ENCODE data around the gene AATF. TPM values are rescaled to one million over a fixed set of nuclear protein-coding genes. Genes with fewer than 3 reads are reported as not detected.

The AATF gene
- total RNA-seq, 4 donors from 2014 or later, result 30.3 to 50.5 (median 40.9) TPM

- peaks cover 27 to 30% (median 29%) of the 10 kb centered on the region in 3 donors for H3K27me3 ChIP-seq
- no peak for TF ChIP-seq POLR2A (IDR thresholded peaks at IDR 0.05)
- TF ChIP-seq CTCF (IDR thresholded peaks at IDR 0.05 in 4 of 5, conservative IDR thresholded peaks at IDR 0.05 in 1 of 5), result no peak
- DNase-seq (no peak), ATAC-seq (no peak)
- intact Hi-C loops (cut with DNase I; ENCODE audit: low total_unique reads) (no loop called here), in situ Hi-C loops (cut with MboI; ENCODE audit: low sequenced_read_pairs in 4 of 4) (loop anchor here in 1 of 4 donors (25.0 kb wide), 1 partner anchor 338 kb away; the partner anchor contains the start of gene MRM1)
- H3K36me3 ChIP-seq, result peaks cover 0 to 37% of the 10 kb centered on the region in 2 donors
- no peak overlapping the region for H3K27ac ChIP-seq
- H3K9me3 ChIP-seq, result no peaks in the 10 kb centered on the region
- peaks cover 15 to 19% of the 10 kb centered on the region in 2 donors for H3K4me1 ChIP-seq
- peak overlapping the region; percentile 68 to 96 (median 86) for H3K4me3 ChIP-seq
Observed at GRCh38 chr17:36950027-36950426, 1.3 kb downstream of the AATF start.

GRCh38 chr17:36951084-36951789, 2.5 kb downstream of the AATF start:
- Histone ChIP-seq H3K4me1 (peaks cover 15 to 19% of the 10 kb centered on the region in 2 donors), H3K36me3 (peaks cover 0 to 48% of the 10 kb centered on the region in 2 donors), H3K4me3 (no peak overlapping the region), H3K9me3 (no peaks in the 10 kb centered on the region), H3K27me3 (peaks cover 15 to 18% (median 17%) of the 10 kb centered on the region in 3 donors), H3K27ac (no peak overlapping the region)
- no peak for ATAC-seq
- no peak for DNase-seq
- in situ Hi-C loops (cut with MboI; ENCODE audit: low sequenced_read_pairs in 4 of 4) (loop anchor here in 1 of 4 donors (25.0 kb wide), 1 partner anchor 339 kb away; the partner anchor contains the start of gene MRM1), intact Hi-C loops (cut with DNase I; ENCODE audit: low total_unique reads) (no loop called here)
- no peak for TF ChIP-seq CTCF (IDR thresholded peaks at IDR 0.05 in 4 of 5, conservative IDR thresholded peaks at IDR 0.05 in 1 of 5)
- no peak for TF ChIP-seq POLR2A (IDR thresholded peaks at IDR 0.05)

GRCh38 chr17:36971508-36971907, 22.8 kb downstream of the AATF start:
- Histone ChIP-seq H3K9me3 (no peaks in the 10 kb centered on the region), H3K27me3 (no peaks in the 10 kb centered on the region), H3K36me3 (no peaks in the 10 kb centered on the region), H3K4me1 (peaks cover 0 to 4% of the 10 kb centered on the region in 2 donors), H3K4me3 (no peak overlapping the region), H3K27ac (no peak overlapping the region)
- intact Hi-C loops (cut with DNase I; ENCODE audit: low total_unique reads) (no loop called here), in situ Hi-C loops (cut with MboI; ENCODE audit: low sequenced_read_pairs in 4 of 4) (loop anchor here in 1 of 4 donors (25.0 kb wide), 1 partner anchor 359 kb away; the partner anchor contains the start of gene MRM1)
- ATAC-seq (no peak), DNase-seq (no peak)
- TF ChIP-seq POLR2A (IDR thresholded peaks at IDR 0.05), result no peak
- no peak for TF ChIP-seq CTCF (IDR thresholded peaks at IDR 0.05 in 4 of 5, conservative IDR thresholded peaks at IDR 0.05 in 1 of 5)

- peaks cover 0 to 4% of the 10 kb centered on the region in 2 donors for H3K4me1 ChIP-seq
- TF ChIP-seq CTCF (IDR thresholded peaks at IDR 0.05 in 4 of 5, conservative IDR thresholded peaks at IDR 0.05 in 1 of 5) (no peak), POLR2A (IDR thresholded peaks at IDR 0.05) (no peak)
- no peaks in the 10 kb centered on the region for H3K9me3 ChIP-seq
- H3K4me3 ChIP-seq, result no peak overlapping the region
- intact Hi-C loops (cut with DNase I; ENCODE audit: low total_unique reads) (no loop called here), in situ Hi-C loops (cut with MboI; ENCODE audit: low sequenced_read_pairs in 4 of 4) (loop anchor here in 1 of 4 donors (25.0 kb wide), 1 partner anchor 360 kb away; the partner anchor contains the start of gene MRM1)
- no peak overlapping the region for H3K27ac ChIP-seq
- DNase-seq (no peak), ATAC-seq (no peak)
- H3K36me3 ChIP-seq, result no peaks in the 10 kb centered on the region
- no peaks in the 10 kb centered on the region for H3K27me3 ChIP-seq
Observed at GRCh38 chr17:36972186-36972700, 23.5 kb downstream of the AATF start.

Measured in gastrocnemius medialis (tissue), 4 donors.